Stimulated activated CD8-positive, alpha-beta memory T cell treated with anti-CD3 and anti-CD28 coated beads, Interleukin-2, amount 100 ng/mL, for 1 hour (primary cell): ENCODE measurements around the gene OPN1MW.
"Not testable (repeated sequence)": the region's sequence is repeated elsewhere in the genome, so short reads cannot be mapped to it uniquely, and the experiment has no call there.

Source experiments
- DNase-seq, 2 donors: peaks; one replicate each; pipeline ENCODE4 v3.0.0-alpha.2; 2020; ENCODE audit warnings: low read depth in 2 of 2

OPN1MW gene

GRCh38 chrX:154209670-154210418, 27.4 kb downstream of the OPN1MW start:
- DNase-seq, result not testable (repeated sequence)

DNA sequence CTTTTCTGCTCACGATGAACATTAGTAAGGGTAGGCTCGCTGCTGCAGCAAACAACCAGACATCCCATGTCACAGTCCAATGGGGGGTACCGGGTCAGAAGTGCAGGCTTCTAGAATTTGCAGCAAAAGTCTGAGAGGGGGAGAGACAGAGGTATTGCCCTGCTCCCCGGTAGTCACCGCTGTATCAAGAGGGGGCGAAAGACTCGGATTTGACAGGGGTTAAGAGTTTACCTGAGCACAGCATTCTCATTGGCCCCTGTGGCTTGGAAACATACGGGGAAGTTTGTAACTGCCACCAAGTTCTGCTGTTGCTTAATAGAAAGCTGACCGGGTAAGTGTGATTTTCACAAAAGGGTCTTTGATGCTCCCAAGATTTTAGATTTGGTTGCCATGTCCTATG, 28.7 kb downstream of the OPN1MW start:
- DNase-seq, result not testable (repeated sequence)

DNA sequence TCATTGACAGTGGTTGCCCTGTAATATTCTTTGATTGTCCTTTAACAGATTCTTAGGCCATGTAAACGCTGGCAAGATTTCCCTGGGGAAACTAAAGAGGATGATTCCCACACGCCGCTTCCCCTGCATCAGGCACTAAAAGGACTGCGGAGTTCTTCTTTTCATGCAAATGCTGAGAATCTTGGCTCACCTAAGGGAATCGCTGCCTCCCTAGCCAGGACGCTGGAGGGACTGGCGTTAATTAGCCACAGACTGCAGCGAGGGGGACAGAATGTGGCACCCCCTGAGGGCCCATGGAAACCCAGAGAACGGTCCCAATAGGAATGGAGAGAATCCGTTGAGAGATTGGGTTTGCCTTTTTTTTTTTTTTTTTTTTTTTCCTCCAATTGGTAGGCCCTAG, 29.1 kb downstream of the OPN1MW start:
- DNase-seq, result not testable (repeated sequence)

- not testable (repeated sequence) for DNase-seq
These were observed 37.1 kb downstream of the OPN1MW start, which contains the start of gene OPN1MW2 for GRCh38 chrX:154219456-154219855. TSS of gene OPN1MW2 (plus strand) at chrX:154219756. CDS start at chrX:154219816, 60 bp downstream.

- DNase-seq, result not testable (repeated sequence)
These were observed 42.9 kb downstream of the OPN1MW start for GRCh38 chrX:154225292-154225691.

- not testable (repeated sequence) for DNase-seq
These were observed 44.3 kb downstream of the OPN1MW start for GRCh38 chrX:154226706-154227105.

DNA sequence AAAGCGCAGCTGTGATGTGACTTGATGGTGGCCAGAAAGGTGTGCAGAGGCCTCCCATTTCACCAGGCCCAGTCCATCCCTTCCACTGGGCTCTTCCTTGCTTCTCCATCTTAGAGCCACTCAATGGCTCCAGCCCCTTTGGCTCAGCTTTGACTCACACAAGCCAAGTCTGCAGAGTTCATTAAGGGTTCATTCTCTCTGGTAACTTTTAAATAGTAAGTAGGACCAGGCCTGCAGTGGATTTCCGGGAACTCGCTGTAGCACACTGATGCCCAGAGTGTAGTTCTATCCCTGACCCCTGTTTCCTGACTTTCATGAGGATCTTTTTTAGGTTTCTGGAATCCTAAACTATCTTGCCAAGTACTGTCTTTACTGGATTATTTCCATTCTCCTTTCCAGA, 49.0 kb downstream of the OPN1MW start:
- not testable (repeated sequence) for DNase-seq

GRCh38 chrX:154233620-154234019, 51.2 kb downstream of the OPN1MW start:
- DNase-seq, result not testable (repeated sequence)

GRCh38 chrX:154238939-154239559, 56.7 kb downstream of the OPN1MW start:
- not testable (repeated sequence) for DNase-seq

DNA sequence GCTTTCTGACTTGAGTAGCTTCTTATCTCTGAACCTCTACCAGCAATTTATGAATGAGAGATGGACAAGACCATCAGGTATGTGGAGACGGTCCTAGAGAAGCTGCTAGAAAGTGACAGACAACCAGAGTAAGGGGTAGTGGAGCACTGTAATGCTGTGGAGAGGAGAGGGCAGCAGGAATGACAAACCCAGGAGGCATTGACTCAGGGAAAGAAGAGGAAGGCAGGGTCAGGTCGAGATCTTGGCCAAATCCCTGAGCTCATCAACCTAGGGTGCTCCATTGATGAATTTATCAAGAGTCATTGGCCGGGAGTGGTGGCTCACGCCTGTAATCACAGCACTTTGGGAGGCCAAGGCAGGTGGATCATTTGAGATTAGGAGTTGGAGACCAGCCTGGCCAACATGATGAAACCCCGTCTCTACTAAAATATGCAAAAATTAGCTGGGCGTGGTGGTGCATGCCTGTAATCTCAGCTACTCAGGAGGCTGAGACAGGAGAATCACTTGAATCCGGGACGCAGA, 57.6 kb downstream of the OPN1MW start:
- not testable (repeated sequence) for DNase-seq
